Caco-2 (cell line): ENCODE data around the gene DNAJC21. TPM values are rescaled to one million over a fixed set of nuclear protein-coding genes. Genes with fewer than 3 reads are reported as not detected.
A peak's percentile ranks its signal among the peaks of the same experiment; 100 is the strongest.

Experiments used
- BruUV-seq: library from RNA; stranded (reverse); fragments of 400-500 nt; replicated peaks from 2 replicates; lab custom pipeline; 2021; lab: Mats Ljungman, UMichigan
- CTCF ChIA-PET: fragments of 300-600 bp; sonication (Branson Sonifier 250); formaldehyde crosslinking; loops from one replicate; lab custom pipeline; 2022; ENCODE audit warnings: antibody characterized with exemption; lab: Charles Lee
- POLR2A ChIA-PET: fragments of 300-600 bp; sonication (Branson Sonifier 250); formaldehyde crosslinking; loops from one replicate; lab custom pipeline; 2022; ENCODE audit warnings: antibody characterized with exemption; lab: Charles Lee
- DNase-seq, 2 experiments: peaks; one replicate each; pipeline versions ENCODE4 v3.0.0 to v3.0.0-alpha.2; 2020 to 2022
- H3K27me3 ChIP-seq: replicated peaks from 2 replicates; pipeline ENCODE4 v1.6.0; 2011; ENCODE audit warnings: low read length; ENCODE audit not compliant: control insufficient read depth, insufficient read depth
- H3K36me3 ChIP-seq: 2 replicates; pipeline ENCODE4 v1.5.1; 2011; ENCODE audit warnings: low read length; ENCODE audit not compliant: control insufficient read depth, insufficient read depth
- H3K4me1 ChIP-seq: fragments of 250-450 bp; sonication (Bioruptor Pico); 2 replicates; pipeline ENCODE4 v1.5.1; 2020; ENCODE audit warnings: mild to moderate bottlenecking
- H3K4me3 ChIP-seq: 2 replicates; pipeline ENCODE4 v1.5.1; 2011; ENCODE audit warnings: low read depth, mild to moderate bottlenecking, control low read depth, low read length
- H3K9me3 ChIP-seq: fragments of 250-450 bp; sonication (Bioruptor Pico); 2 replicates; pipeline ENCODE4 v1.5.1; 2020; ENCODE audit warnings: mild to moderate bottlenecking, moderate library complexity
- H3K27ac Mint-ChIP-seq: one replicate; pipeline ENCODE4 v1.8.0; 2022; ENCODE audit warnings: mixed read lengths; ENCODE audit not compliant: unreplicated experiment
- H3K27me3 Mint-ChIP-seq: one replicate; pipeline ENCODE4 v1.8.0; 2022; ENCODE audit warnings: mixed read lengths; ENCODE audit not compliant: insufficient read depth, unreplicated experiment
- H3K36me3 Mint-ChIP-seq: one replicate; pipeline ENCODE4 v1.8.0; 2022; ENCODE audit warnings: mild to moderate bottlenecking, mixed read lengths; ENCODE audit not compliant: insufficient read depth, unreplicated experiment
- H3K4me1 Mint-ChIP-seq: one replicate; pipeline ENCODE4 v1.8.0; 2022; ENCODE audit warnings: low read depth, mixed read lengths; ENCODE audit not compliant: unreplicated experiment
- H3K4me3 Mint-ChIP-seq: one replicate; pipeline ENCODE4 v1.8.0; 2022; ENCODE audit warnings: mild to moderate bottlenecking, moderate library complexity, mixed read lengths; ENCODE audit not compliant: unreplicated experiment
- H3K9me3 Mint-ChIP-seq: one replicate; pipeline ENCODE4 v1.8.0; 2022; ENCODE audit warnings: mixed read lengths; ENCODE audit not compliant: unreplicated experiment
- CTCF ChIP-seq, 2 experiments: fragments of 200-600 bp in 1 of 2; IDR thresholded peaks; 1 replicate in 1 of 2; 2 replicates in 1 of 2; pipeline versions ENCODE4 v1.5.1 to v1.8.0; 2011 to 2022; ENCODE audit warnings: antibody characterized with exemption in 1 of 2, control low read depth in 1 of 2, inconsistent platforms in 1 of 2, low read depth in 1 of 2, low read length in 1 of 2, mild to moderate bottlenecking in 1 of 2, moderate library complexity in 1 of 2; ENCODE audit not compliant: insufficient read depth in 1 of 2, severe bottlenecking in 1 of 2, unreplicated experiment in 1 of 2
- intact Hi-C: fragments of 100-400 bp; cut with micrococcal nuclease; formaldehyde crosslinking; loops from one replicate; pipeline ENCODE4 v1.10.0; 2022; ENCODE audit not compliant: unreplicated experiment
- total RNA-seq: library from RNA; stranded (reverse); gene quantifications from 2 replicates; pipeline ENCODE4 v1.2.3, GENCODE V29; 2022

Gene DNAJC21
- total RNA-seq, 1 experiment from 2014 or later = 66.0 TPM

- H3K27ac Mint-ChIP-seq = peak overlapping the region; percentile 23
- peaks cover 14% of the 10 kb centered on the region for H3K4me1 Mint-ChIP-seq
- BruUV-seq = no TSS peak
- no peak for DNase-seq
- no peak for TF ChIP-seq CTCF (IDR thresholded peaks at IDR 0.05; ENCODE audit: insufficient read depth in 1 of 2, low read depth in 1 of 2, low read length in 1 of 2, severe bottlenecking in 1 of 2, unreplicated experiment in 1 of 2)
- H3K27me3 ChIP-seq = no peaks in the 10 kb centered on the region
- intact Hi-C loops = no loop called here
- peaks cover 47% of the 10 kb centered on the region for H3K36me3 Mint-ChIP-seq
- H3K4me3 ChIP-seq = peak overlapping the region; percentile 99
- no peaks in the 10 kb centered on the region for H3K9me3 ChIP-seq
- no peaks in the 10 kb centered on the region for H3K27me3 Mint-ChIP-seq
- H3K4me1 ChIP-seq = peaks cover 17% of the 10 kb centered on the region; the same call in 1 of the 2 replicates
- CTCF ChIA-PET = interaction anchor here (0.5 to 2.2 kb wide), 4 partner anchors 14 to 444 kb away, joined by 3 to 31 read pairs (median 4); partner anchors contain the start of genes BRIX1 and RAD1
- H3K4me3 Mint-ChIP-seq = peak overlapping the region; percentile 70
- H3K9me3 Mint-ChIP-seq = no peaks in the 10 kb centered on the region
- POLR2A ChIA-PET = interaction anchor here (0.6 to 1.8 kb wide), 5 partner anchors 15 to 108 kb away, joined by 3 to 60 read pairs (median 5); partner anchors contain the start of genes BRIX1, RAD1 and TTC23L
- 0 out of 2 replicates have a peak, but pooled peaks cover 1% of the 10 kb centered on the region for H3K36me3 ChIP-seq
Observed at GRCh38 chr5:34930462-34930844, 1.1 kb downstream of the DNAJC21 start.

GRCh38 chr5:34930870-34931269, 1.5 kb downstream of the DNAJC21 start:
- no peak for TF ChIP-seq CTCF (IDR thresholded peaks at IDR 0.05; ENCODE audit: insufficient read depth in 1 of 2, low read depth in 1 of 2, low read length in 1 of 2, severe bottlenecking in 1 of 2, unreplicated experiment in 1 of 2)
- H3K4me3 Mint-ChIP-seq = peak overlapping the region; percentile 70
- no peaks in the 10 kb centered on the region for H3K27me3 Mint-ChIP-seq
- peaks cover 47% of the 10 kb centered on the region for H3K36me3 Mint-ChIP-seq
- H3K4me1 Mint-ChIP-seq = peaks cover 14% of the 10 kb centered on the region
- DNase-seq = no peak
- intact Hi-C loops = no loop called here
- H3K9me3 ChIP-seq = no peaks in the 10 kb centered on the region
- POLR2A ChIA-PET = interaction anchor here (1.2 kb wide), 1 partner anchor 108 kb away, joined by 5 read pairs; no protein-coding TSS in a partner anchor
- BruUV-seq = TSS peak; percentile 68
- H3K4me3 ChIP-seq = peak overlapping the region; percentile 99
- peak overlapping the region; percentile 23 for H3K27ac Mint-ChIP-seq
- H3K4me1 ChIP-seq = peaks cover 17% of the 10 kb centered on the region; the same call in 1 of the 2 replicates
- CTCF ChIA-PET = interaction anchor here (0.5 to 2.2 kb wide), 3 partner anchors 15 to 73 kb away, joined by 3 to 31 read pairs (median 6); partner anchors contain the start of genes BRIX1 and RAD1
- no peaks in the 10 kb centered on the region for H3K9me3 Mint-ChIP-seq
- H3K27me3 ChIP-seq = no peaks in the 10 kb centered on the region
- 0 out of 2 replicates have a peak, but pooled peaks cover 1% of the 10 kb centered on the region for H3K36me3 ChIP-seq

- Mint-ChIP-seq H3K27ac (no peak overlapping the region), H3K4me1 (peaks cover 14% of the 10 kb centered on the region), H3K9me3 (no peaks in the 10 kb centered on the region), H3K27me3 (no peaks in the 10 kb centered on the region), H3K4me3 (no peak overlapping the region), H3K36me3 (peaks cover 48% of the 10 kb centered on the region)
- TF ChIP-seq CTCF (IDR thresholded peaks at IDR 0.05; ENCODE audit: insufficient read depth in 1 of 2, low read depth in 1 of 2, low read length in 1 of 2, severe bottlenecking in 1 of 2, unreplicated experiment in 1 of 2) = no peak
- peaks cover 4% of the 10 kb centered on the region; the same call in 1 of the 2 replicates for H3K36me3 ChIP-seq
- CTCF ChIA-PET = no interaction called here
- H3K4me3 ChIP-seq = no peak overlapping the region
- no peaks in the 10 kb centered on the region for H3K27me3 ChIP-seq
- POLR2A ChIA-PET = interaction anchor here (1.0 kb wide), 1 partner anchor 18 kb away, joined by 3 read pairs; the partner anchor contains the start of genes BRIX1 and RAD1
- no peaks in the 10 kb centered on the region for H3K9me3 ChIP-seq
- no TSS peak for BruUV-seq
- intact Hi-C loops = no loop called here
- DNase-seq = no peak
- H3K4me1 ChIP-seq = peaks cover 17% of the 10 kb centered on the region; the same call in 1 of the 2 replicates
Observed at GRCh38 chr5:34932947-34933346, 3.6 kb downstream of the DNAJC21 start.
